D721Med (cell line): ENCODE measurements around the gene CD99L2.

Experiments
- DNase-seq: peaks from one replicate; pipeline ENCODE4 v3.0.0; 2011; ENCODE audit warnings: low spot score; ENCODE audit not compliant: insufficient read length
- FAIRE-seq: peaks from 2 replicates; lab custom pipeline; 2011; peaks lifted over from hg19 to GRCh38; lab: Jason Lieb, UNC
- CTCF ChIP-seq: IDR thresholded peaks from 2 replicates; pipeline ENCODE4 v1.5.1; 2012; ENCODE audit warnings: mild to moderate bottlenecking, control low read depth; ENCODE audit not compliant: insufficient read depth; ENCODE audit errors: missing control alignments

Gene CD99L2

GRCh38 chrX:150847088-150847487 is 51.4 kb downstream of the CD99L2 start:
- FAIRE-seq (no peak), DNase-seq (no peak)
- no peak for TF ChIP-seq CTCF

DNA sequence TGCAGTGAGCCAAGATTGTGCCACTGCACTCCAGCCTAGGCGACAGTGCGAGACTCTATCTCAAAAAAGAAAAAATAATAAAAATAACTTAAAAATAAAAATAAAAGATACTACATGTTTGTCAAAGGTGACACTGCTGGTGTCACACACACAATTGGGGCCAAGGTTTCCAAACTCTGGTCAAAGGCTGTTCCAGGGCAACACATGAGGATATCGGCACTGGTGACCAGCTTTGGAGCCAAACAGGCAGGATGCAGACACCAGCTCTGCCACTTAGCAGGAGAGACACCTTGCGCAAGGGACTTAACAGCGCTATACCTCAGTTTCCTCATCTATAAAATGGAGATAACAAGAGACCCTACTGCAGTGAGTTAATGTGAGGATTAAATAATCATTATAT is 52.3 kb downstream of the CD99L2 start:
- DNase-seq (no peak), FAIRE-seq (no peak)
- TF ChIP-seq CTCF: no peak

DNA sequence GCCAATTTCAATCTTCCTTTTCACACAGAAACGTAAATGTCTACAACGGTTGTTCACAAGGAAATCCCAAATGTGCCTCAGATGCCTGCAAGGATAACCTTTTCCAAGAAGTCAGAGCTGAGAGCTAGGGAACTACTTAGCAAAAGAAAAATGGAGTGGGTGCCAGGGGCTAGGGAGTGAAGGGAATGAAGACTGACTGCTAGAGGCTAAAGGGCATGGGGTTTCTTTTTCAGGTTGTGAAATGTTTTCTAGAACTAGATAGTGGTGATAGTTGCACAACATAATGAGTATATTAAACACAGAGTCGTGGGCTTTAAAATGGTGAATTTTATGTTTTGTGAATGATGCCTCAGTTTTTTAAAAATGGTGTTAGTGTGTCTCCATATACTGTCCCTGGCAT is 53.4 kb downstream of the CD99L2 start:
- FAIRE-seq (no peak), DNase-seq (no peak)
- TF ChIP-seq CTCF: no peak

DNA sequence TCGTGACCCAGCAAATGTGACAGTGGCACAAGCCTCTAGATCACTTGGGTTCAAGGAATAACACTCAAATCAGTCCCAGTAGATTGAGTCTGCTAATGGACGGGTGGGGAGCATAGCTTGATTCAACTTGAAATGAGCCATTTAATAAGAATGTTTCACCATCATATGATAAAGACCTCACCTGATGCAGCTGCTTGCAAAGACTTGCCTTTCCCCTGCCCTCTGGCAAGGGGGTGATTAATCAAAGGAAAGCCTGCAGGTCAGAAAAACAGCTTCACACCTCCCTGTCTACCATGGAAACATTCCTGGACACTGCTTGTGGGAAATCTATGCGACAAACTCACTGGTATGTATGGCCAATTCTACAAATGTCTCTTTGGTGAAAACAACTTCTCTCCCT is 54.5 kb downstream of the CD99L2 start:
- no peak for TF ChIP-seq CTCF
- FAIRE-seq (no peak), DNase-seq (no peak)

GRCh38 chrX:150842198-150842685 is 56.2 kb downstream of the CD99L2 start:
- FAIRE-seq (no peak), DNase-seq (no peak)
- TF ChIP-seq CTCF: no peak

DNA sequence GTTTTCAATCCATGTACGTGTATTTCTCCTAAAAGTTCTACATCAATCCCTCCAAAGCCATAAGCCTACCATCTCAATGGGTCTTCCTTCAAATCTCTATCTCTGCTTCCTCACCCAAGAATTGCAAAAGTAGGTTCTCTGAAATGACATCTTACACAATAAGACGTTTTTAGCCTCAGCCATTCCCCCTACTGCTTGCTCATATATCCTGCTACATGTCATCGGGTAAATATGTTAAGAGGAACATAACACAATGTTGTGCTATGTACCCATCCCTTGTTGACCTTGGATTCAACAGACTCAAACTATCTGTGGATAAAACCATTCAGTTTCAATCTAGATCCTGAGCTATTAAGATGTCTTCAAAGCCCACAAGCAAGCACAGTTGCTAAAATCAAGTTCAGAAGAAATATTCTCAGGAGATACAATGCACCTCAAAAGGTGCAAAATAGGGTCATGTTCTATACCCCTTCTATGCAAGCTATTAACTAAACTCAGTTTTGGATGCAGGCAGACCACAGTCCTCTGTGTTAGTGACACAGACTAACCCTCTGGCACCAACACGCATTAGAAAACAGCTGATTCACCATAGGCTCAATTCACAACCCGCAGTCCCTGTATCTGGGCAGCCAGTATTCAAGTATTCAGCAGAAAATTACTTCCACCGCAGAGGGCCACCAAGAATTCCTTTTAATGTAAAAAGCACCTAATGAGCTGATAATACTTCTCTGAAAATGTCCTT is 56.8 kb downstream of the CD99L2 start:
- TF ChIP-seq CTCF: no peak
- DNase-seq (no peak), FAIRE-seq (no peak)

GRCh38 chrX:150837845-150838244 is 60.6 kb downstream of the CD99L2 start:
- no peak for FAIRE-seq

More at GRCh38 chrX:150837845-150838244, 60.6 kb downstream of the CD99L2 start:
- DNase-seq: no peak
- no peak for TF ChIP-seq CTCF
